Cerebellar cortex (tissue), 1 donor: Measurements from ENCODE around the gene SRSF12.
A peak's percentile ranks its signal among the peaks of the same experiment; 100 is the strongest.

ENCODE experiments used
- DNase-seq: peaks from one replicate; pipeline ENCODE4 v3.0.0-alpha.2; 2015; ENCODE audit warnings: low spot score

The SRSF12 gene

DNA sequence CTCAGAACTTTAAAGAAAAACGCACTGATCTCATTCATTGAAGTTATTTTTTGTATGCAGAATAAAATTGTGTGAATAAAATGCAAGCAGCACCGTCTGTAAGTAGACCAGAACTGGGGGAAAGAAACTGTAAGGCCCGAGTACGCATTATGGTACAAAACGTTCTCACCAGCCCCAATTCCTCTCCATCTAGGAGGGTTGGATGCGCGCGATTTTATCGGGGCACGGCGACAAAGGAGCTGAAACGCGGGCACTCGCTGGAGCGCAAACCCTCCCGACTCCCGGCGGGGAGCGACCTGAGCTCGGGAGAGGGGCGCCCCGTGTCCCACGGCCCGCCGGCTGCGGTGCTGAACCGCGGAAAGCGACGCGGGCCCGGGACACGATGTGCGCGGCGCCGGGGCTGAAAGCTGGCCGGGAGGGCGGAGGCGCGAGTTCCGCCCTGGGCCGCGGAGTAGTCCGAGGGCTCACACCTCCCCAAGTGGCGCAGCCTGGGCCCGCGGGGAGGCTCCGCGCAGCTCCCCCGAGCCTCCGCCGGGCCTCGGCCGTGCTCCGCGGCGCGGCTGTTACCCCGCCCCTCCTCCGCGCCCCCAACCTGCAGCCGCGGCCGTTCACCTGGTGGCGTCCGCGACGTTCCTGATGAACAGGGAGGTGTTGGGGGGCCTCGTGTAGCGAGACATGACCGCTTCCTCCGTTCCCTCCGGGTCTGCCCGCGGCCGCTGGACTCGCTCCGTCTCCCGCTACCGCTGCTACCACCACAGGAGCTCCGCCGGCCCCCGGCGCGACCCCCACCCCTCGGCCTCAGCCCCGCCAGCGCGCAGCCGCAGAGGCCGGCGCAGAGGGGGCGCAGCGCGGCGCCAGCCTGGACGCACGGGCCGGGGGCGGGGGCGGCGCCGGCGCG lies at the start of gene SRSF12:
SRSF12 (minus strand) TSS at position 861 of the 898 bp plus-strand sequence; CDS start at position 677, 184 bp downstream.
- DNase-seq: peak; percentile 31

- no peak for DNase-seq
Measured at GRCh38 chr6:89162047-89162371, 44.1 kb upstream of the SRSF12 start.

- no peak for DNase-seq
Measured at GRCh38 chr6:89161326-89162046, 43.6 kb upstream of the SRSF12 start.

- no peak for DNase-seq
Measured at GRCh38 chr6:89160331-89161092, 42.6 kb upstream of the SRSF12 start.

DNA sequence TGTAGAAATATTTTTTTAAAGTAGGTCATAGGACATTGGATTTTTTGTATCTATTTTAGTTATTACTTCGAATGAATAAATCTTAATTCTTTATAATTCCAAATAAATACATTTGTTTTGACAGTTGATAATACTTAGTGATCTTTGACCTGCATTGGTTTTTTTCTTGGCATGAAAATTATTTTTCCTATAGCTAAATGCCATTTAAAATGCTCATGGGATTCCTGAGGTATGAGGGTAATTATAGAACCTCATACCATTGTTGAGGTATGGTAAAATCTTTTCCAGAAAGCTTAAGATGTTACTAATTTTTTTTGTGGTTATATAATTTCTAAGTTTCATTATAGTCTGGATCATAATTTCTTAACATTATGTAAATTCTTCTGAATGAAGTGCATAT lies 36.3 kb upstream of the SRSF12 start:
- DNase-seq: no peak

GRCh38 chr6:89148016-89148750 lies 30.3 kb upstream of the SRSF12 start:
- DNase-seq: no peak

- peak; percentile 49 for DNase-seq
Measured at GRCh38 chr6:89146718-89147700, 29.1 kb upstream of the SRSF12 start.

GRCh38 chr6:89145956-89146717 lies 28.3 kb upstream of the SRSF12 start, which contains the start of gene PM20D2:
PM20D2 (plus strand) TSS chr6:89146055; CDS start chr6:89146145, 90 bp downstream.
- DNase-seq: peak; percentile 64

DNA sequence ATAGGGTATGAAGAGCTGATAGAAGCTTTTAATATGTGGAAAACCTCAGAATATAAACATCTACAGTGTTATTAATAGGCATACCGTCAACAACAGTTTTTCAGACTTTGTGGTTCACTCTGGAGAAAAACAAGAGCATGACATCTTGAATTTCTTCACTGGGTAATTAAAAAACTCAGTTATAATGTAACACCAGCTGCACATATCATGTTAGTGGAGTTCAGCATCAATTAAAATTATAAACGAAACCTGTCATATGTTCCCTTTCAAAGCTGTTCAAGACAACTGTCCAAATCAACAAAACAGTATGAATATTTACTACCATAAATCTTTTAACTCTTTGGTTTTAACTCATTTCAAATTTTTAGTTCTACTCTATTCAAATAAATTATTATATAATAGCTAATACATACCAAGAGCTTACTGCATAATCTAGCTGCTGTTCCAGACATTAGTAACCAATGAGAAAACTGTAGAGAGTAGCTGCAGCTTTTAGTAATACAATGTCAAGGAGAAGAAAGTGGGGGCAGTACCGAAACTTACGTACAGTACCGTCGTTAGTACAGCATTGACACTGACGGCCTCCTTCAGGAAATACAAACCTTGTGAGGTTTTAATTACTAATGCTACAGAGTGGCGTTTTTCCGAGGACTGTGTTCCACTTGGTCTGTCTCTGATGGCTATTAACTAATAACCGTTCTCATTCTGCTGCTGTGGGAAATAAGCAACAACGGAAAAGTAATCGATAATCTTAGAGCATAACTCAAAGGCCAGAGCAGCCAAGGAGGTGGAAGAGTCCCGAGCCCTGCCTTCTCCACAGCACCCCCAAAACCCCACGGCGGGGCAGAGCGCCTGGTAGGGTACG lies 27.5 kb upstream of the SRSF12 start:
- DNase-seq: peak; percentile 50

DNA sequence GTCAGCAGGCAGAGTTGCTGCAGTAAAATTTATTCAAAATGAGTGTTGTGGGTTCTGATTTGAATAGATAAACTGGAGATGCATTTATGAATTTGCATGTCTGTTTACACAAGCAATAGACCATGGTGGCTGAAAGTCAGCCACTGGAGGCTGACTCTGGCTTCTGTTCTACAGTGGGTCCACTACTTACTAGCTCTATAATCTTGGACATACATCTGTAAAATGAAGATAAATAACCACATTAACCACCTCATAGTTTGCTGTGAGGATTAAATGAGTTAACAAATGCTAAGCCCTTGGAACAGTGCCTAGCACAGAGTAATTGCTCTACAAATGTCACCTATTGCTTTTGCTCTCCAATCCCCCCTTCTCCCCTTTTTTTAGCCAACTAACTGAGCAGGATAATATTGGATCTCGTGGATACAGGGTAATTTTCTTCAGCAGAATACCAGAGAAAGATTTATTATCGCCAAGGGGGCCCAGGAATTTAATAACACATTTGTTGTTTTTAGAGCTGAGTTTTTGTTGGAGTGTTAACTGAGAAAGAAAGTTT lies 26.6 kb upstream of the SRSF12 start:
- no peak for DNase-seq

GRCh38 chr6:89140347-89141156 lies 22.7 kb upstream of the SRSF12 start:
- DNase-seq: no peak

- DNase-seq: no peak
Measured at GRCh38 chr6:89139509-89140346, 21.9 kb upstream of the SRSF12 start.

GRCh38 chr6:89138173-89138572 lies 20.3 kb upstream of the SRSF12 start:
- DNase-seq: no peak

DNA sequence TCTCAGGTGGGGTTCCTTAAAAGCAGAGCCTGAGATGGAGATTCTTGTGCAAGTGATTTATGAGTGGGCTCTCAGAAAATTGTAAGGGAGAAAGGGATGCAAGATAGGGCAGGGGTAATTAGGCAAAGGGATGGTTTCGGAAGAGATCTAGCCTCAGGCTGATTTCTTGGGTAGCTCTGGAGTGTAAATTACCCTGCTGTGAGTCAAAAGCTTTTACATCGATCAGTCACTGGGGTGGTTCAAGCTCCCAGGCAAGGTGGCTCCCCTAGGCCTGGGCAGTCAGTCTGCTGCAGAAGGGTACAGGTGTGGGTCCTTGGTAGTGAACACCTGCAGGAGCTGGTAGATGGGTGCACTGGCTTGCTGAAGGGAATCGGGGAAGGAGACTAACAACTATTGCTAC lies 16.9 kb upstream of the SRSF12 start:
- DNase-seq: no peak

- DNase-seq: no peak
Measured at GRCh38 chr6:89133981-89134380, 16.1 kb upstream of the SRSF12 start.

GRCh38 chr6:89132057-89132456 lies 14.2 kb upstream of the SRSF12 start:
- DNase-seq: no peak

GRCh38 chr6:89131599-89131998 lies 13.7 kb upstream of the SRSF12 start:
- no peak for DNase-seq
